PC-3 (cell line): ENCODE measurements around the gene SAGE1. TPM values are rescaled to one million over a fixed set of nuclear protein-coding genes. Genes with fewer than 3 reads are reported as not detected.

Experiments
- ATAC-seq: fragments of 200-7000 bp; cut with Tn5 transposase; 2 replicates; pipeline ENCODE4 v1.9.1; 2020; ENCODE audit warnings: mild to moderate bottlenecking, moderate library complexity
- BruUV-seq: library from RNA; stranded (reverse); fragments of 400-500 nt; replicated peaks from 2 replicates; lab custom pipeline; 2021; lab: Mats Ljungman, UMichigan
- CTCF ChIA-PET: fragments of 300-600 bp; sonication (Branson Sonifier 250); formaldehyde crosslinking; loops from one replicate; lab custom pipeline; 2022; ENCODE audit warnings: antibody characterized with exemption; lab: Charles Lee
- POLR2A ChIA-PET: fragments of 300-600 bp; sonication (Branson Sonifier 250); formaldehyde crosslinking; loops from one replicate; lab custom pipeline; 2022; ENCODE audit warnings: antibody characterized with exemption; ENCODE audit not compliant: unreplicated experiment; lab: Charles Lee
- DNase-seq: peaks from one replicate; pipeline ENCODE4 v3.0.0-alpha.2; 2015
- H2AFZ ChIP-seq: fragments of 300-600 bp; sonication (generic); 2 replicates; pipeline ENCODE4 v1.6.0; 2016; ENCODE audit warnings: antibody characterized with exemption, low read length
- H3F3A ChIP-seq: fragments of 300-600 bp; sonication (generic); one replicate; pipeline ENCODE4 v1.6.0; 2017; ENCODE audit warnings: antibody characterized with exemption, low read length, control low read depth, mild to moderate bottlenecking; ENCODE audit not compliant: unreplicated experiment
- H3K27ac ChIP-seq: fragments of 300-600 bp; sonication (generic); 2 replicates; pipeline ENCODE4 v1.5.1; 2016; ENCODE audit warnings: mild to moderate bottlenecking, low read length
- H3K27me3 ChIP-seq: fragments of 300-600 bp; sonication (generic); 2 replicates; pipeline ENCODE4 v1.6.1; 2016; ENCODE audit warnings: low read length, mixed read lengths
- H3K36me3 ChIP-seq: fragments of 300-600 bp; sonication (generic); 2 replicates; pipeline ENCODE4 v1.6.1; 2016; ENCODE audit warnings: low read depth, mixed run types, low read length, mixed read lengths
- H3K4me1 ChIP-seq: fragments of 300-600 bp; sonication (generic); 2 replicates; pipeline ENCODE4 v1.5.1; 2016; ENCODE audit warnings: low read length; ENCODE audit not compliant: insufficient read depth
- H3K4me2 ChIP-seq: fragments of 300-600 bp; sonication (generic); 2 replicates; pipeline ENCODE4 v1.6.0; 2016; ENCODE audit warnings: low read length
- H3K4me3 ChIP-seq: fragments of 300-600 bp; sonication (generic); 2 replicates; pipeline ENCODE4 v1.5.1; 2016; ENCODE audit warnings: mild to moderate bottlenecking, low read length, mixed read lengths
- H3K79me2 ChIP-seq: fragments of 300-600 bp; sonication (generic); 2 replicates; pipeline ENCODE4 v1.6.1; 2017; ENCODE audit warnings: low read length, mixed read lengths
- H3K9ac ChIP-seq: fragments of 300-600 bp; sonication (generic); 2 replicates; pipeline ENCODE4 v1.6.0; 2016; ENCODE audit warnings: mild to moderate bottlenecking, low read length
- H3K9me2 ChIP-seq: fragments of 300-600 bp; sonication (generic); replicated peaks from 2 replicates; pipeline ENCODE4 v1.6.1; 2016; ENCODE audit warnings: mixed run types, low read length, mixed read lengths
- H3K9me3 ChIP-seq: fragments of 300-600 bp; sonication (generic); 2 replicates; pipeline ENCODE4 v1.6.1; 2016; ENCODE audit warnings: low read length, mixed read lengths
- H4K20me1 ChIP-seq: fragments of 300-600 bp; sonication (generic); 2 replicates; pipeline ENCODE4 v1.6.1; 2016; ENCODE audit warnings: low read length, mixed read lengths
- EZH2 ChIP-seq: fragments of 300-600 bp; sonication (generic); IDR thresholded peaks from one replicate; pipeline ENCODE4 v1.6.1; 2017; ENCODE audit warnings: antibody characterized with exemption, mild to moderate bottlenecking, low read length; ENCODE audit not compliant: unreplicated experiment
- EZH2phosphoT487 ChIP-seq: fragments of 300-600 bp; sonication (generic); IDR thresholded peaks from 2 replicates; pipeline ENCODE4 v1.6.1; 2018; ENCODE audit warnings: mild to moderate bottlenecking, antibody characterized with exemption, low read length, borderline replicate concordance
- intact Hi-C: fragments of 100-400 bp; cut with micrococcal nuclease; formaldehyde crosslinking; loops from 2 replicates; pipeline ENCODE4 v1.9.0; 2023
- total RNA-seq: library from RNA; depleted of rRNA; stranded (reverse); fragments of >200 nt; gene quantifications from 2 replicates; pipeline ENCODE4 v1.2.3, GENCODE V29; 2014
- TF ChIP-seq, protein P1 (sequence below): fragments of 300-600 bp; sonication (generic); conservative IDR thresholded peaks from 2 replicates; pipeline ENCODE4 v1.5.1; 2017; ENCODE audit warnings: antibody characterized with exemption, low read depth, mild to moderate bottlenecking, low read length

Gene SAGE1
- total RNA-seq, 1 experiment from 2014 or later: not detected

DNA sequence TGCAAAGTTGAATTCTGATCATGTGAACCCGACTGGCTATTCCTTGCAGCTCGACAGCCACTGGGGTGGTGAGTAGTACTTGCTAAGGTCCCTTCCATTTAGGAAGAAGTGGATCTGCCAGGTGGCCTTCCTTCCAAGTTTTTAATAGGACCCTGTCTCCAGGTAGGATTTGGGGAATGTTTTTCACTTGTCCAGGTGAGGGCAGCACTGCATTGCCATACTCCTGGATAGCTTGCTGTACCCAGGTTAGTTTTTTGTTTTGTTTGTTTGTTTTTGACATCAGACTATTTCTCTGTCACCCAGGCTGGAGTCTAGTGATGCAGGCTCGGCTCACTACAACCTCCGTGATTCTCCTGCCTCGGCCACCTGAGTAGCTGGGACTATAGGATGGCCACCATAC lies 29.8 kb downstream of the SAGE1 start:
- ATAC-seq (peak; percentile 27; the same call in 1 of the 2 replicates), DNase-seq (peak; percentile 46)
- TF ChIP-seq, protein P1, sequence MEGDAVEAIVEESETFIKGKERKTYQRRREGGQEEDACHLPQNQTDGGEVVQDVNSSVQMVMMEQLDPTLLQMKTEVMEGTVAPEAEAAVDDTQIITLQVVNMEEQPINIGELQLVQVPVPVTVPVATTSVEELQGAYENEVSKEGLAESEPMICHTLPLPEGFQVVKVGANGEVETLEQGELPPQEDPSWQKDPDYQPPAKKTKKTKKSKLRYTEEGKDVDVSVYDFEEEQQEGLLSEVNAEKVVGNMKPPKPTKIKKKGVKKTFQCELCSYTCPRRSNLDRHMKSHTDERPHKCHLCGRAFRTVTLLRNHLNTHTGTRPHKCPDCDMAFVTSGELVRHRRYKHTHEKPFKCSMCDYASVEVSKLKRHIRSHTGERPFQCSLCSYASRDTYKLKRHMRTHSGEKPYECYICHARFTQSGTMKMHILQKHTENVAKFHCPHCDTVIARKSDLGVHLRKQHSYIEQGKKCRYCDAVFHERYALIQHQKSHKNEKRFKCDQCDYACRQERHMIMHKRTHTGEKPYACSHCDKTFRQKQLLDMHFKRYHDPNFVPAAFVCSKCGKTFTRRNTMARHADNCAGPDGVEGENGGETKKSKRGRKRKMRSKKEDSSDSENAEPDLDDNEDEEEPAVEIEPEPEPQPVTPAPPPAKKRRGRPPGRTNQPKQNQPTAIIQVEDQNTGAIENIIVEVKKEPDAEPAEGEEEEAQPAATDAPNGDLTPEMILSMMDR: peak; percentile 63
- TF ChIP-seq EZH2: no peak
- H3F3A ChIP-seq: no peaks in the 10 kb centered on the region
- H3K27me3 ChIP-seq: peaks cover 3% of the 10 kb centered on the region
- ChIA-PET POLR2A (interaction anchor here (0.6 kb wide), 1 partner anchor 54 kb away, joined by 7 read pairs; no protein-coding TSS in a partner anchor), CTCF (interaction anchor here (0.5 kb wide), 1 partner anchor 105 kb away, joined by 4 read pairs; no protein-coding TSS in a partner anchor)
- BruUV-seq: no TSS peak
- intact Hi-C loops: no loop called here
- no peaks in the 10 kb centered on the region for H3K36me3 ChIP-seq
- no peak overlapping the region for H3K4me2 ChIP-seq
- no peaks in the 10 kb centered on the region for H3K9me3 ChIP-seq
- H3K4me1 ChIP-seq: no peaks in the 10 kb centered on the region
- H3K9me2 ChIP-seq: no peaks in the 10 kb centered on the region
- H4K20me1 ChIP-seq: no peaks in the 10 kb centered on the region
- no peaks in the 10 kb centered on the region for H3K79me2 ChIP-seq
- H3K9ac ChIP-seq: no peak overlapping the region
- H3K27ac ChIP-seq: no peak overlapping the region
- no peak overlapping the region for H3K4me3 ChIP-seq
- no peak overlapping the region for H2AFZ ChIP-seq

DNA sequence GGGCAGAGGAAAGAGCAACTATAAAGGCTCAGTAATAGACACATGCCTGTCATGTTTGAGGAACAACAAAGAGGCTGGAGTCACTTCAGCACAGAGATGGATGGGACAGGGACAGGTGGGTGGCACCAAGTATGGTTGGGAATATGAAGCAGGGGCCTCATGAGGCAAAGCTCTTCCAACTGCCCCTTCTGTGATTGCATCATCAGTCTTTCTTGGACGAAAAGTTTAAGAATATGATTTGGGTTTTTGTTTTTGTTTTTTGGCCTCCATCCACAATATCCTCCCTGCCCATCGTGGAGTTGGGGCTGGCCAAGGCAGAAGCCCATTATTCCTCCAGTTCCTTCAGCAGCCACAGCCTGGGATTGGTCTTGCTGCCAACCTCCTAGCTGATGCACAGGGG lies 34.4 kb downstream of the SAGE1 start:
- no peaks in the 10 kb centered on the region for H3K4me1 ChIP-seq
- CTCF ChIA-PET: no interaction called here
- no peak overlapping the region for H2AFZ ChIP-seq
- no peak overlapping the region for H3K4me2 ChIP-seq
- H3K9ac ChIP-seq: no peak overlapping the region
- H4K20me1 ChIP-seq: no peaks in the 10 kb centered on the region
- DNase-seq (no peak), ATAC-seq (no peak)
- TF ChIP-seq EZH2phosphoT487 (no peak), EZH2 (no peak)
- TF ChIP-seq, protein P1: no peak
- no TSS peak for BruUV-seq
- H3K4me3 ChIP-seq: no peak overlapping the region
- no peaks in the 10 kb centered on the region for H3K79me2 ChIP-seq
- no peaks in the 10 kb centered on the region for H3K36me3 ChIP-seq
- POLR2A ChIA-PET: no interaction called here
- no peak overlapping the region for H3K27ac ChIP-seq
- H3K9me3 ChIP-seq: no peaks in the 10 kb centered on the region
- H3K27me3 ChIP-seq: no peaks in the 10 kb centered on the region; the same call in 1 of the 2 replicates
- H3K9me2 ChIP-seq: no peaks in the 10 kb centered on the region
- H3F3A ChIP-seq: no peaks in the 10 kb centered on the region
- intact Hi-C loops: no loop called here

GRCh38 chrX:135931644-135932487 lies 38.4 kb downstream of the SAGE1 start:
- H2AFZ ChIP-seq: no peak overlapping the region
- intact Hi-C loops: loop anchor here (5.0 kb wide), 1 partner anchor 305 kb away; no protein-coding TSS in a partner anchor
- H3K79me2 ChIP-seq: no peaks in the 10 kb centered on the region
- BruUV-seq: no TSS peak
- no peaks in the 10 kb centered on the region for H4K20me1 ChIP-seq
- H3K27me3 ChIP-seq: no peaks in the 10 kb centered on the region
- no peaks in the 10 kb centered on the region for H3K9me3 ChIP-seq
- H3K9ac ChIP-seq: no peak overlapping the region
- no peak overlapping the region for H3K4me3 ChIP-seq
- DNase-seq (peak; percentile 64), ATAC-seq (peak; percentile 75; the same call in 1 of the 2 replicates)
- no peak overlapping the region for H3K27ac ChIP-seq
- no peaks in the 10 kb centered on the region for H3K36me3 ChIP-seq
- H3K9me2 ChIP-seq: no peaks in the 10 kb centered on the region
- ChIA-PET CTCF (interaction anchor here (0.6 to 0.7 kb wide), 2 partner anchors 168 to 421 kb away, joined by 3 read pairs; no protein-coding TSS in a partner anchor), POLR2A (no interaction called here)
- H3K4me1 ChIP-seq: no peaks in the 10 kb centered on the region
- no peak overlapping the region for H3K4me2 ChIP-seq
- no peaks in the 10 kb centered on the region for H3F3A ChIP-seq
- TF ChIP-seq, protein P1: peak; percentile 56
- no peak for TF ChIP-seq EZH2
